Measurements from ENCODE around the gene CHST5. TPM values are rescaled to one million over a fixed set of nuclear protein-coding genes. Genes with fewer than 3 reads are reported as not detected.

CHST5 gene
- total and polyA plus RNA-seq, 9 donors, result 0.08 to 1.00 (median 0.63) TPM; not detected in 1

- DNase-seq, result no peak
- no peaks in the 10 kb centered on the region for H3K4me1 ChIP-seq (ENCODE audit: insufficient read depth)
- H3K4me3 ChIP-seq, result no peak overlapping the region
- intact Hi-C loops (cut with DNase I), result no loop called here
- no peaks in the 10 kb centered on the region for H3K9me3 ChIP-seq
- no peaks in the 10 kb centered on the region for H3K36me3 ChIP-seq
- TF ChIP-seq CTCF (IDR thresholded peaks at IDR 0.05), result no peak
- TF ChIP-seq POLR2A (IDR thresholded peaks at IDR 0.05), result no peak
- no peak for TF ChIP-seq EP300 (IDR thresholded peaks at IDR 0.05)
- H3K27me3 ChIP-seq, result no peaks in the 10 kb centered on the region
- H3K27ac ChIP-seq, result no peak overlapping the region
- WGBS, 3 donors, result 90 to 96% (median 96%) methylated on average over 7 of the region's 7 CpGs
Measured at GRCh38 chr16:75578212-75578611, 42.3 kb upstream of the CHST5 start.

- H3K27ac ChIP-seq, result no peak overlapping the region
- H3K36me3 ChIP-seq, result no peaks in the 10 kb centered on the region
- 26 to 33% (median 26%) methylated on average over 3 of the region's 3 CpGs for WGBS, 3 donors
- intact Hi-C loops (cut with DNase I), result no loop called here
- H3K9me3 ChIP-seq, result no peaks in the 10 kb centered on the region
- TF ChIP-seq EP300 (IDR thresholded peaks at IDR 0.05), result no peak
- no peak for TF ChIP-seq CTCF (IDR thresholded peaks at IDR 0.05)
- no peak for TF ChIP-seq POLR2A (IDR thresholded peaks at IDR 0.05)
- no peaks in the 10 kb centered on the region for H3K27me3 ChIP-seq
- H3K4me3 ChIP-seq, result no peak overlapping the region
- peaks cover 3% of the 10 kb centered on the region for H3K4me1 ChIP-seq (ENCODE audit: insufficient read depth)
- no peak for DNase-seq
Measured at GRCh38 chr16:75576384-75576811, 40.5 kb upstream of the CHST5 start.

DNA sequence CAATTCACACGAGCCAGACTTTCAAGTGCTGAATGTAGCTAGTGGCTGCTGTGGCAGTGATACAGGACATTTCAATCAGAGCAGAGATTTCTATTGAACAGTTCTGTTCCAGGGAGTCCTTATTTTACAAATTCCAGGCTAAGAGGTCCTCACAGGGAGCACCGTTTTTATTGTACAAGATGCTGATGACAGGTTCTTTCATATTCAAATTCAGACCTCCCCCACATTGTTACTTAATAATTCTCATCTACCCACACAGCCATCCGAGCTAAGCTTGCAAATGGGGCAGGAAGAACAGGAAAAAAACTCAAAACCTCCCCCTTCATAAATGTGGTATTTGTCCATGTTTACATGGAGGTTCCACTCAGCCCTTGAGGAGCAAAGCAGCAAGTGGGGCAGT lies 40.0 kb upstream of the CHST5 start:
- H3K27me3 ChIP-seq, result no peaks in the 10 kb centered on the region
- H3K36me3 ChIP-seq, result no peaks in the 10 kb centered on the region
- no peak for TF ChIP-seq POLR2A (IDR thresholded peaks at IDR 0.05)
- no peak for TF ChIP-seq CTCF (IDR thresholded peaks at IDR 0.05)
- TF ChIP-seq EP300 (IDR thresholded peaks at IDR 0.05), result no peak
- H3K4me3 ChIP-seq, result no peak overlapping the region
- DNase-seq, result no peak
- no peaks in the 10 kb centered on the region for H3K9me3 ChIP-seq
- intact Hi-C loops (cut with DNase I), result no loop called here
- H3K27ac ChIP-seq, result no peak overlapping the region
- WGBS, 3 donors, result 13 to 22% (median 20%) methylated on average over 3 of the region's 3 CpGs
- H3K4me1 ChIP-seq (ENCODE audit: insufficient read depth), result peaks cover 4% of the 10 kb centered on the region

- peaks cover 4% of the 10 kb centered on the region for H3K4me1 ChIP-seq (ENCODE audit: insufficient read depth)
Measured at GRCh38 chr16:75573955-75574354, 38.0 kb upstream of the CHST5 start.

More at GRCh38 chr16:75573955-75574354, 38.0 kb upstream of the CHST5 start:
- intact Hi-C loops (cut with DNase I), result no loop called here
- H3K27ac ChIP-seq, result no peak overlapping the region
- 76 to 89% (median 81%) methylated on average over 5 of the region's 5 CpGs for WGBS, 3 donors
- H3K4me3 ChIP-seq, result no peak overlapping the region
- no peak for TF ChIP-seq POLR2A (IDR thresholded peaks at IDR 0.05)
- no peak for TF ChIP-seq EP300 (IDR thresholded peaks at IDR 0.05)
- TF ChIP-seq CTCF (IDR thresholded peaks at IDR 0.05), result no peak
- H3K36me3 ChIP-seq, result no peaks in the 10 kb centered on the region
- H3K9me3 ChIP-seq, result no peaks in the 10 kb centered on the region
- H3K27me3 ChIP-seq, result no peaks in the 10 kb centered on the region
- DNase-seq, result no peak
